ENCODE measurements around the gene TMEM242.

- TF ChIP-seq, protein P1, sequence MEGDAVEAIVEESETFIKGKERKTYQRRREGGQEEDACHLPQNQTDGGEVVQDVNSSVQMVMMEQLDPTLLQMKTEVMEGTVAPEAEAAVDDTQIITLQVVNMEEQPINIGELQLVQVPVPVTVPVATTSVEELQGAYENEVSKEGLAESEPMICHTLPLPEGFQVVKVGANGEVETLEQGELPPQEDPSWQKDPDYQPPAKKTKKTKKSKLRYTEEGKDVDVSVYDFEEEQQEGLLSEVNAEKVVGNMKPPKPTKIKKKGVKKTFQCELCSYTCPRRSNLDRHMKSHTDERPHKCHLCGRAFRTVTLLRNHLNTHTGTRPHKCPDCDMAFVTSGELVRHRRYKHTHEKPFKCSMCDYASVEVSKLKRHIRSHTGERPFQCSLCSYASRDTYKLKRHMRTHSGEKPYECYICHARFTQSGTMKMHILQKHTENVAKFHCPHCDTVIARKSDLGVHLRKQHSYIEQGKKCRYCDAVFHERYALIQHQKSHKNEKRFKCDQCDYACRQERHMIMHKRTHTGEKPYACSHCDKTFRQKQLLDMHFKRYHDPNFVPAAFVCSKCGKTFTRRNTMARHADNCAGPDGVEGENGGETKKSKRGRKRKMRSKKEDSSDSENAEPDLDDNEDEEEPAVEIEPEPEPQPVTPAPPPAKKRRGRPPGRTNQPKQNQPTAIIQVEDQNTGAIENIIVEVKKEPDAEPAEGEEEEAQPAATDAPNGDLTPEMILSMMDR (IDR thresholded peaks at IDR 0.05) = no peak
- TF ChIP-seq POLR2A (IDR thresholded peaks at IDR 0.05) = no peak
Measured at GRCh38 chr6:157287247-157287850, 36.0 kb downstream of the TMEM242 start.

Measured in right lobe of liver (tissue), 4 donors.